HepG2 (cell line): ENCODE results near the gene HINFP. TPM values are rescaled to one million over a fixed set of nuclear protein-coding genes. Genes with fewer than 3 reads are reported as not detected.

Experiments used
- CCDC6 ChIP-seq: sonication (generic); formaldehyde crosslinking; IDR thresholded peaks from 2 replicates; pipeline ENCODE4 v1.8.1; 2022; ENCODE audit warnings: mild to moderate bottlenecking, missing genetic modification reagents, moderate library complexity
- CERS6 ChIP-seq: sonication (generic); formaldehyde crosslinking; IDR thresholded peaks from 2 replicates; pipeline ENCODE4 v1.5.0; 2020; ENCODE audit warnings: missing genetic modification reagents
- GPN1 ChIP-seq: sonication (generic); formaldehyde crosslinking; IDR thresholded peaks from 2 replicates; pipeline ENCODE4 v1.5.1; 2020; ENCODE audit warnings: missing genetic modification reagents, borderline replicate concordance
- MAX ChIP-seq: IDR thresholded peaks from 2 replicates; pipeline ENCODE4 v1.6.1; 2012; ENCODE audit warnings: inconsistent platforms
- MTF1 ChIP-seq: sonication (generic); formaldehyde crosslinking; IDR thresholded peaks from 2 replicates; pipeline ENCODE4 v1.5.0; 2020; ENCODE audit warnings: missing genetic modification reagents
- RORA ChIP-seq: sonication (generic); formaldehyde crosslinking; IDR thresholded peaks from 2 replicates; pipeline ENCODE4 v1.5.0; 2020; ENCODE audit warnings: mild to moderate bottlenecking, missing genetic modification reagents, moderate library complexity
- TRIM24 ChIP-seq: sonication (generic); formaldehyde crosslinking; IDR thresholded peaks from 2 replicates; pipeline ENCODE4 v1.8.0; 2022; ENCODE audit warnings: mild to moderate bottlenecking, missing genetic modification reagents
- ZBTB43 ChIP-seq: sonication (generic); formaldehyde crosslinking; conservative IDR thresholded peaks from 2 replicates; pipeline ENCODE4 v1.4.0; 2020; ENCODE audit warnings: missing genetic modification reagents
- ZC3H4 ChIP-seq: sonication (generic); formaldehyde crosslinking; IDR thresholded peaks from 2 replicates; pipeline ENCODE4 v1.4.0; 2020; ENCODE audit warnings: missing genetic modification reagents, borderline replicate concordance
- ZFP36L2 ChIP-seq: sonication (generic); formaldehyde crosslinking; IDR thresholded peaks from 2 replicates; pipeline ENCODE4 v1.4.0; 2020; ENCODE audit warnings: missing genetic modification reagents
- ZNF275 ChIP-seq: sonication (generic); formaldehyde crosslinking; IDR thresholded peaks from 2 replicates; pipeline ENCODE4 v1.8.0; 2022; ENCODE audit warnings: missing genetic modification reagents, mild to moderate bottlenecking, inconsistent platforms, borderline replicate concordance
- ZNF280D ChIP-seq: sonication (generic); formaldehyde crosslinking; IDR thresholded peaks from 2 replicates; pipeline ENCODE4 v1.5.1; 2020; ENCODE audit warnings: mild to moderate bottlenecking, missing genetic modification reagents
- ZNF282 ChIP-seq: fragments of 450-650 bp; IDR thresholded peaks from 2 replicates; pipeline ENCODE4 v1.6.1; 2018; ENCODE audit not compliant: partially characterized antibody
- ZNF646 ChIP-seq: sonication (generic); formaldehyde crosslinking; IDR thresholded peaks from 2 replicates; pipeline ENCODE4 v1.9.0; 2021; ENCODE audit warnings: mild to moderate bottlenecking, missing genetic modification reagents
- polyA plus RNA-seq, 8 experiments: library from polyadenylated mRNA; depleted of rRNA in 3 of 8; stranded (reverse) in 7 of 8; unstranded in 1 of 8; fragments of >200 nt; fragmentation: Illumina TruSeq in 4 of 8; extraction: Trizol in 4 of 8; gene quantifications; 2 replicates each; pipeline versions ENCODE4 v1.2.1 to v1.2.3, GENCODE V29; 2011 to 2016; ENCODE audit warnings: low read depth in 4 of 8, missing spikeins in 1 of 8, mixed read lengths in 1 of 8; ENCODE audit not compliant: insufficient read depth in 1 of 8
- total RNA-seq, 5 experiments: library from RNA; depleted of rRNA; stranded (reverse); fragments of >200 nt; fragmentation: Illumina TruSeq; extraction: Trizol; gene quantifications; 2 replicates each; pipeline ENCODE4 v1.2.3, GENCODE V29; 2016; ENCODE audit warnings: low read depth in 1 of 5

The HINFP gene
- total and polyA plus RNA-seq, 2 of the 13 experiments (the other 11 are each of a cell fraction or from before 2014, with no cell fraction given), result 15.1 to 21.4 TPM

GRCh38 chr11:119106564-119107537, 14.5 kb upstream of the HINFP start, which contains the start of gene C2CD2L (continued):
- TF ChIP-seq ZNF646 (CRISPR knock-in tag) (no peak), ZNF275 (no peak), MAX (peak; percentile 48; the same call in 1 of the 2 replicates), GPN1 (0 out of 2 replicates have a peak, but pooled peaks have one; percentile 5), CCDC6 (no peak), CERS6 (no peak), ZFP36L2 (CRISPR knock-in tag) (no peak), ZNF280D (CRISPR knock-in tag) (no peak), MTF1 (CRISPR knock-in tag) (no peak), ZNF282 (no peak), TRIM24 (no peak), ZC3H4 (no peak), RORA (CRISPR knock-in tag) (no peak), ZBTB43 (CRISPR knock-in tag) (no peak)
